Measurements from ENCODE around the gene KDELR1.

Gene KDELR1

GRCh38 chr19:48391100-48392005 lies at the start of gene KDELR1:
Gene KDELR1, minus strand, starts transcription at chr19:48391551. Its CDS starts 193 bp downstream, at chr19:48391358.
- DNase-seq = peak; percentile 88

- no peak for DNase-seq
These were observed 45.2 kb upstream of the KDELR1 start for GRCh38 chr19:48436586-48436985.

- peak; percentile 14 for DNase-seq
These were observed 42.0 kb upstream of the KDELR1 start for GRCh38 chr19:48433337-48433736.

- DNase-seq = no peak
These were observed 37.3 kb upstream of the KDELR1 start for GRCh38 chr19:48428670-48429069.

- DNase-seq = peak; percentile 64
These were observed 33.4 kb upstream of the KDELR1 start for GRCh38 chr19:48424694-48425219.

GRCh38 chr19:48421548-48421947 lies 30.2 kb upstream of the KDELR1 start:
- no peak for DNase-seq

- peak; percentile 67 for DNase-seq
These were observed 28.0 kb upstream of the KDELR1 start for GRCh38 chr19:48419158-48419920.

- peak; percentile 42 for DNase-seq
These were observed 27.1 kb upstream of the KDELR1 start for GRCh38 chr19:48418317-48419064.

GRCh38 chr19:48417421-48417820 lies 26.1 kb upstream of the KDELR1 start:
- no peak for DNase-seq

GRCh38 chr19:48415806-48416221 lies 24.5 kb upstream of the KDELR1 start:
- DNase-seq = no peak

- peak; percentile 93 for DNase-seq
These were observed 24.0 kb upstream of the KDELR1 start for GRCh38 chr19:48415395-48415794.

GRCh38 chr19:48413879-48414587 lies 22.7 kb upstream of the KDELR1 start:
- DNase-seq = no peak

GRCh38 chr19:48405850-48406249 lies 14.5 kb upstream of the KDELR1 start:
- DNase-seq = peak; percentile 41

GRCh38 chr19:48405010-48405659 lies 13.8 kb upstream of the KDELR1 start:
- no peak for DNase-seq

GRCh38 chr19:48403606-48404005 lies 12.3 kb upstream of the KDELR1 start:
- DNase-seq = peak; percentile 66

GRCh38 chr19:48401287-48401686 lies 9.9 kb upstream of the KDELR1 start:
- no peak for DNase-seq

- DNase-seq = no peak
These were observed 8.8 kb upstream of the KDELR1 start for GRCh38 chr19:48400018-48400742.

GRCh38 chr19:48398375-48399235 lies 7.3 kb upstream of the KDELR1 start:
- DNase-seq = peak; percentile 76

- DNase-seq = no peak
These were observed 6.7 kb upstream of the KDELR1 start for GRCh38 chr19:48398102-48398374.
